ENCODE measurements around the gene PRORP.

PRORP gene

GRCh38 chr14:35116242-35116641 is 6.1 kb upstream of the PRORP start:
- Histone ChIP-seq H3K9ac (ENCODE audit: low read depth, low read length) (no peak overlapping the region), H3K4me3 (ENCODE audit: low read depth, low read length) (no peak overlapping the region), H3K9me3 (ENCODE audit: control insufficient read depth, insufficient read depth, low read length) (no peaks in the 10 kb centered on the region), H3K4me1 (ENCODE audit: control insufficient read depth, insufficient read depth, low read length) (peaks cover 11% of the 10 kb centered on the region), H3K27me3 (ENCODE audit: control insufficient read depth, insufficient read depth, low read length) (no peaks in the 10 kb centered on the region), H3K36me3 (ENCODE audit: control insufficient read depth, insufficient read depth, low read length) (peaks cover 4% of the 10 kb centered on the region)

DNA sequence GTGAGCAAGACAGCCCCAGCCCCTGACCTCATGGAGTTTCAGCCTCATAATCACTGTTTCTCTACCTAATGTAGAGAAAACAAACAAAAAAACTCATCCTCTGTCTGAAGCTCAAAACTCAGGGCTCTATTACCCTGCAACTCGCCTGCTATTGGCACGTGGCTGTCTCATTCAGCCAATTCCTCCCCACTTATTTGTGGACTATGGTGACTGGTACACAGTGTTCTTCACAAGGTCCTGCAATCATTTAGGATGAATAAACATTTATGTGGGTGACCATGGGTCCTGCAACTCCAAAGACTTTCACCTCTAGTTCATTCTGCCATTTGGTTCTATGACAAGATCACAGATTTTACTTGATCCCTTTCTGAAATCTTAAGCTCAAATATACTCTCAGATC is 5.2 kb upstream of the PRORP start:
- H3K27me3 ChIP-seq (ENCODE audit: control insufficient read depth, insufficient read depth, low read length): no peaks in the 10 kb centered on the region
- no peak overlapping the region for H3K4me3 ChIP-seq (ENCODE audit: low read depth, low read length)
- H3K36me3 ChIP-seq (ENCODE audit: control insufficient read depth, insufficient read depth, low read length): peaks cover 4% of the 10 kb centered on the region
- no peaks in the 10 kb centered on the region for H3K9me3 ChIP-seq (ENCODE audit: control insufficient read depth, insufficient read depth, low read length)
- no peak overlapping the region for H3K9ac ChIP-seq (ENCODE audit: low read depth, low read length)
- H3K4me1 ChIP-seq (ENCODE audit: control insufficient read depth, insufficient read depth, low read length): peaks cover 11% of the 10 kb centered on the region

GRCh38 chr14:35121026-35121886 is 1.1 kb upstream of the PRORP start:
- peaks cover 4% of the 10 kb centered on the region for H3K4me1 ChIP-seq (ENCODE audit: control insufficient read depth, insufficient read depth, low read length)
- no peaks in the 10 kb centered on the region for H3K36me3 ChIP-seq (ENCODE audit: control insufficient read depth, insufficient read depth, low read length)
- H3K4me3 ChIP-seq (ENCODE audit: low read depth, low read length): peak overlapping the region; percentile 91
- H3K9ac ChIP-seq (ENCODE audit: low read depth, low read length): peak overlapping the region; percentile 92
- H3K9me3 ChIP-seq (ENCODE audit: control insufficient read depth, insufficient read depth, low read length): no peaks in the 10 kb centered on the region
- H3K27me3 ChIP-seq (ENCODE audit: control insufficient read depth, insufficient read depth, low read length): no peaks in the 10 kb centered on the region

DNA sequence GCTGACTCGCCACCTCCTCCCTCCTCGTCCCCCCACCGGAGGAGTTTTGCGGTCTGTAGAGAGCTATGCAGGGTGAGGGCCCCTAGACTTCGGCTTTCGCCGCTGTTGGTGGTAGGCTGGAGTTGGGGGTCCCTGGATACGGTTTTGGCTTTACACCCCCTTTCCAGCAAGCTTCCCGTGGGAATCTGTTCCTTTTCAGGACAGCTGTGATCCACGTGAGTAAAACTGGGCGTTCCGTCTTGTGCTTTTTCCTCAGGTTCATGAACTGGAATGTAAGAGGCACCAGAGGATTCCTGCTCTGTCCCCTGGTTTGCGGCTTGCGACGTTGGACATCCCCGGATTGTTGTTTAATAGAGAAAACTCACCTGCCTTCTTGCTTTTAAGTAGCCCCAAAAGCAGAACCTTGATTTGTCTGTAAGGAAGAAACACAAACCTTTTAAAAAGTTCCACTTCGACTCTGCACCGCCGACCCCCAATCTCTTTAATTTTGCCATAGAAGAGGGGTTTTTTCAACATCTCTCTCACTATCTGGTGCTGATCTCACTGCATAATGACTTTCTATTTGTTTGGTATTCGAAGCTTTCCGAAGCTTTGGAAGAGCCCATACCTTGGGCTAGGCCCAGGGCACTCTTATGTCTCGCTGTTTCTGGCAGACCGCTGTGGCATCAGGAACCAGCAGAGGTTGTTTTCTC is 490 bp downstream of the PRORP start:
- Histone ChIP-seq H3K27me3 (ENCODE audit: control insufficient read depth, insufficient read depth, low read length) (no peaks in the 10 kb centered on the region), H3K4me3 (ENCODE audit: low read depth, low read length) (peak overlapping the region; percentile 91), H3K4me1 (ENCODE audit: control insufficient read depth, insufficient read depth, low read length) (peaks cover 4% of the 10 kb centered on the region), H3K36me3 (ENCODE audit: control insufficient read depth, insufficient read depth, low read length) (no peaks in the 10 kb centered on the region), H3K9ac (ENCODE audit: low read depth, low read length) (peak overlapping the region; percentile 92), H3K9me3 (ENCODE audit: control insufficient read depth, insufficient read depth, low read length) (no peaks in the 10 kb centered on the region)

GRCh38 chr14:35123388-35123703 is 994 bp downstream of the PRORP start:
- H3K36me3 ChIP-seq (ENCODE audit: control insufficient read depth, insufficient read depth, low read length): no peaks in the 10 kb centered on the region

GRCh38 chr14:35124127-35124526 is 1.8 kb downstream of the PRORP start:
- Histone ChIP-seq H3K27me3 (ENCODE audit: control insufficient read depth, insufficient read depth, low read length) (no peaks in the 10 kb centered on the region), H3K9me3 (ENCODE audit: control insufficient read depth, insufficient read depth, low read length) (no peaks in the 10 kb centered on the region), H3K4me3 (ENCODE audit: low read depth, low read length) (no peak overlapping the region), H3K36me3 (ENCODE audit: control insufficient read depth, insufficient read depth, low read length) (no peaks in the 10 kb centered on the region), H3K9ac (ENCODE audit: low read depth, low read length) (no peak overlapping the region), H3K4me1 (ENCODE audit: control insufficient read depth, insufficient read depth, low read length) (peaks cover 4% of the 10 kb centered on the region)

More at GRCh38 chr14:35123388-35123703, 994 bp downstream of the PRORP start:
- no peak overlapping the region for H3K9ac ChIP-seq (ENCODE audit: low read depth, low read length)
- H3K27me3 ChIP-seq (ENCODE audit: control insufficient read depth, insufficient read depth, low read length): no peaks in the 10 kb centered on the region
- H3K4me1 ChIP-seq (ENCODE audit: control insufficient read depth, insufficient read depth, low read length): peaks cover 4% of the 10 kb centered on the region
- H3K9me3 ChIP-seq (ENCODE audit: control insufficient read depth, insufficient read depth, low read length): no peaks in the 10 kb centered on the region
- H3K4me3 ChIP-seq (ENCODE audit: low read depth, low read length): peak overlapping the region; percentile 91

DNA sequence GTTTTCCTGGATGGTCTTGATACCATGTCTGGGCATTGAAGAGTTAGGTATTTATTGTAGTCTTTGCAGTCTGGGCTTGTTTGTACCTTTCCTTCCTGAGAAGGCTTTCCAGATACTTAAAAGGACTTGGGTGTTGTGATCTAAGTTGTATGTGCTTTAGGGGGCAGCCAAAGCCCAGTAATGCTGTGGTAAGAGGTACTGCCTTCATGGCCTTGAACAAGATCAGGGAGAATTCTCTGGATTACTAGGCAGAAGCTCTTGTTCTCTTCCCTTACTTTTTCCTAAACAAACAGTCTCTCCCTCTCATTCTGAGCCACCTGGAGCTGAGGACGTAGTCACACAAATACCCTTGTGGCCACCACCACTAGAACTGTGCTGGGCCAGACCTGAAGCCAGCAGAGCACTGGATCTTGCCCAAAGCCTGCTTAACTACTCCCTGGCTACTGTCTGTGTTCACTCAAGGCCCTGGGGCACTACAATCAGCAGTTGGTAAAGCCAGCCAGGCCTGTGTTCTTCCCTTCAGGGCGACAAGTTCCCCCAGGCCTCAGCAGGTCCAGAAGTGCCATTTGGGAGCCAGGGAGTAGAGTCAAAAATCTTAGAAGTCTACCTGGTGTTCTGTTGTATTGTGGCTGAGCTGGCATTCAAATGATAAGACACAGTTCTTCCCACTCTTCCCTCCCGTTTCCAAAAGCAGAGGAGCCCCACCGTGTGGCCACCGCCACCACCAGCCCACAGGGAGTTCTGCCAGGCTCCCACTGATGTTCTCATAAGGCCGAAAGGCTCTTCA is 11.4 kb downstream of the PRORP start:
- H3K36me3 ChIP-seq (ENCODE audit: control insufficient read depth, insufficient read depth, low read length): no peaks in the 10 kb centered on the region
- H3K9me3 ChIP-seq (ENCODE audit: control insufficient read depth, insufficient read depth, low read length): no peaks in the 10 kb centered on the region
- no peaks in the 10 kb centered on the region for H3K27me3 ChIP-seq (ENCODE audit: control insufficient read depth, insufficient read depth, low read length)
- no peak overlapping the region for H3K9ac ChIP-seq (ENCODE audit: low read depth, low read length)
- no peaks in the 10 kb centered on the region for H3K4me1 ChIP-seq (ENCODE audit: control insufficient read depth, insufficient read depth, low read length)
- no peak overlapping the region for H3K4me3 ChIP-seq (ENCODE audit: low read depth, low read length)

DNA sequence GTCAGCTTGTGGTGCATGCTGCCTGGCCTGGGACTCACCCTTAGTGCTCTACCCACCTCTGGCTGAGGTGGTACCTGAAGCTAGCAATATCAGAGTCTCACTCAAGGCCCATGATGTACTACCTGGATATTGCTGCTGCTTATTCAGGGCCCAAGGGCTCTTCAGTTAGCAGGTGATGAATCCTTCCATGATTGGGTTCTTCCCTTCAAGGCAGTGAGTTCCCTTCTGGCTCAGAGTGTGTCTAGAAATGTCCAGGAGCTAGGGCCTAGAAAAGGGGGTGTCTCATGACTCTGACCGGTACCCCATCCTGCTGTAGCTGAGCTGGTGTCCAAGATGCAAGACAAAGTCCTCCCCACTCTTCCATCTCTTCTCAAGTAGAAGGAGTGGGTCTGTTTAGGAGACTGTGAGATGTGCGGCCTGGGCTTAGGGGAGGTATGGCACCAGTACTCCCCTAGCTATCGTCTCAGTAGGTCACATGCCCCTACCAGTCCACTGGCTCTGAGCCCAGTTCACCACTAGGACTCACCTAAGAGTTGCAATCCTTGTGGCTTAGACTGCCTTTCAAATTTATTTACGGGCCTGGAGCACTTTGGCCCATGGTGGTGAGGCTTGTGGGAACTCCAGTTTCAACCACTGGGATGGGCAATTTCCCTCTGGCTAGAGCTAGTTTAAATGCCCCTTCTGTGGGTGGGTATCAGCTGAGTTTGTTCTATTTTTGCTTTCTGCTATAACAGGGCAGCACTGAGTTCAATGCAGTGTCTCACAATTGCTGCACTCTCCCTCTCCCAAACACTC is 12.2 kb downstream of the PRORP start:
- Histone ChIP-seq H3K9ac (ENCODE audit: low read depth, low read length) (no peak overlapping the region), H3K27me3 (ENCODE audit: control insufficient read depth, insufficient read depth, low read length) (no peaks in the 10 kb centered on the region), H3K36me3 (ENCODE audit: control insufficient read depth, insufficient read depth, low read length) (no peaks in the 10 kb centered on the region)

DNA sequence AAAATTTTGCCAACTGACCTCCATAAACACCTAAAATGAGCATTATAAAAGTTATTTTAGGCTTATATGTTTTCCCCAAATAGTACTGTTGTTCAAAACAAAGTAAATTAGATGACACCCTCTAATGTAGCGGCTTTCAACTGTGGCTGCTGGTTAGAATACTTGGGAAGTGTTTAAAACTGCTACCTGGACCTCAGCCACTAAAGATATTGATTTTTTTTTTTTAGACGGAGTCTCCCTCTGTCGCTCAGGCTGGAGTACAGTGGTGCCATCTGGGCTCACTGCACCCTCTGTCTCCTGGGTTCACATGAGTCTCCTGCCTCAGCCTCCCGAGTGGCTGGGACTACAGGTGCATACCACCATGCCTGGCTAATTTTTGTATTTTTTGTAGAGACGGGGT is 16.2 kb downstream of the PRORP start:
- Histone ChIP-seq H3K4me1 (ENCODE audit: control insufficient read depth, insufficient read depth, low read length) (no peaks in the 10 kb centered on the region), H3K27me3 (ENCODE audit: control insufficient read depth, insufficient read depth, low read length) (no peaks in the 10 kb centered on the region), H3K9ac (ENCODE audit: low read depth, low read length) (no peak overlapping the region), H3K4me3 (ENCODE audit: low read depth, low read length) (no peak overlapping the region), H3K9me3 (ENCODE audit: control insufficient read depth, insufficient read depth, low read length) (no peaks in the 10 kb centered on the region), H3K36me3 (ENCODE audit: control insufficient read depth, insufficient read depth, low read length) (no peaks in the 10 kb centered on the region)

More for the DNA sequence above, 12.2 kb downstream of the PRORP start:
- H3K4me3 ChIP-seq (ENCODE audit: low read depth, low read length): no peak overlapping the region
- H3K4me1 ChIP-seq (ENCODE audit: control insufficient read depth, insufficient read depth, low read length): no peaks in the 10 kb centered on the region
- no peaks in the 10 kb centered on the region for H3K9me3 ChIP-seq (ENCODE audit: control insufficient read depth, insufficient read depth, low read length)

- H3K27me3 ChIP-seq (ENCODE audit: control insufficient read depth, insufficient read depth, low read length): no peaks in the 10 kb centered on the region
- H3K9me3 ChIP-seq (ENCODE audit: control insufficient read depth, insufficient read depth, low read length): no peaks in the 10 kb centered on the region
- no peak overlapping the region for H3K9ac ChIP-seq (ENCODE audit: low read depth, low read length)
- H3K4me3 ChIP-seq (ENCODE audit: low read depth, low read length): no peak overlapping the region
- H3K36me3 ChIP-seq (ENCODE audit: control insufficient read depth, insufficient read depth, low read length): no peaks in the 10 kb centered on the region
- H3K4me1 ChIP-seq (ENCODE audit: control insufficient read depth, insufficient read depth, low read length): no peaks in the 10 kb centered on the region
Observed at GRCh38 chr14:35140718-35141581, 18.6 kb downstream of the PRORP start.

All from iPS-15b (cell line).